Small intestine (tissue), 7 donors: Measurements from ENCODE around the gene EPHB3. TPM values are rescaled to one million over a fixed set of nuclear protein-coding genes. Genes with fewer than 3 reads are reported as not detected.

ENCODE experiments used
- DNase-seq, 2 donors: peaks; one replicate each; pipeline versions ENCODE4 v3.0.0 to v3.0.0-alpha.2; 2013
- FAIRE-seq: peaks from 2 replicates; lab custom pipeline; 2012; peaks lifted over from hg19 to GRCh38; lab: Jason Lieb, UNC
- H3K27ac ChIP-seq, 3 donors: one replicate each; pipeline ENCODE4 v1.5.1; 2013; ENCODE audit warnings: low read length in 2 of 3, mild to moderate bottlenecking in 2 of 3, control low read depth in 1 of 3, inconsistent platforms in 1 of 3, low read depth in 1 of 3, moderate library complexity in 1 of 3
- H3K27me3 ChIP-seq, 3 donors: one replicate each; pipeline ENCODE4 v1.6.1; 2013; ENCODE audit warnings: low read length in 3 of 3, inconsistent platforms in 1 of 3; ENCODE audit not compliant: control insufficient read depth in 3 of 3, insufficient read depth in 3 of 3
- H3K36me3 ChIP-seq, 3 donors: one replicate each; pipeline ENCODE4 v1.6.1; 2013; ENCODE audit warnings: low read length in 3 of 3, inconsistent platforms in 1 of 3, low read depth in 1 of 3, mild to moderate bottlenecking in 1 of 3, moderate library complexity in 1 of 3; ENCODE audit not compliant: control insufficient read depth in 3 of 3, insufficient read depth in 2 of 3
- H3K4me1 ChIP-seq, 3 donors: one replicate each; pipeline ENCODE4 v1.6.1; 2013; ENCODE audit warnings: low read length in 2 of 3, inconsistent platforms in 1 of 3, low read depth in 1 of 3, mild to moderate bottlenecking in 1 of 3, moderate library complexity in 1 of 3; ENCODE audit not compliant: control insufficient read depth in 3 of 3, insufficient read depth in 2 of 3
- H3K4me3 ChIP-seq, 3 donors: one replicate each; pipeline ENCODE4 v1.5.1; 2013; ENCODE audit warnings: low read length in 3 of 3, control low read depth in 1 of 3, inconsistent platforms in 1 of 3, low read depth in 1 of 3, mild to moderate bottlenecking in 1 of 3, moderate library complexity in 1 of 3
- H3K9me3 ChIP-seq, 2 donors: one replicate each; pipeline ENCODE4 v1.6.1; 2013; ENCODE audit warnings: low read depth in 1 of 2, low read length in 1 of 2; ENCODE audit not compliant: control insufficient read depth in 2 of 2, insufficient read depth in 1 of 2
- WGBS, 3 donors: extraction: QIAGEN DNeasy Blood & Tissue Kit; methylation state at CpG; one replicate each; pipeline ENCODE4 v1.1.7; 2013; 5-methylcytosine and 5-hydroxymethylcytosine counted together
- polyA plus RNA-seq, 4 donors: library from polyadenylated mRNA; stranded (reverse) in 3 of 4; unstranded in 1 of 4; fragments of 200-250 nt in 3 of 4; fragments of 120-200 nt in 1 of 4; gene quantifications; one replicate each; pipeline versions ENCODE4 v1.2.1 to v1.2.3, GENCODE V29; 2013
- donor health status: healthy with polysubstance abuse.
- donor health status: control.
- donor health status: control.
- donor health status: Bipolar disorder and iron deficiency.
- donor health status: healthy.

EPHB3 gene
- polyA plus RNA-seq, 4 donors, result 0.27 to 16.7 (median 8.3) TPM

- Histone ChIP-seq H3K36me3 (no peaks in the 10 kb centered on the region), H3K27me3 (peaks cover 0 to 27% (median 7%) of the 10 kb centered on the region in 3 donors), H3K4me1 (peaks cover 0 to 5% (median 0%) of the 10 kb centered on the region in 3 donors), H3K27ac (no peak overlapping the region), H3K4me3 (no peak overlapping the region), H3K9me3 (no peaks in the 10 kb centered on the region)
- DNase-seq (peak; percentile 87 to 89), FAIRE-seq (no peak)
- 35 to 40% (median 39%) methylated on average over 14 of the region's 14 CpGs for WGBS, 3 donors
Observed at GRCh38 chr3:184540777-184541681, 20.6 kb upstream of the EPHB3 start.

- Histone ChIP-seq H3K4me3 (no peak overlapping the region), H3K4me1 (peaks cover 0 to 5% (median 0%) of the 10 kb centered on the region in 3 donors), H3K27me3 (peaks cover 0 to 24% (median 7%) of the 10 kb centered on the region in 3 donors), H3K9me3 (no peaks in the 10 kb centered on the region), H3K36me3 (no peaks in the 10 kb centered on the region), H3K27ac (no peak overlapping the region)
- FAIRE-seq (no peak), DNase-seq (no peak)
- WGBS, 3 donors, result 74 to 78% (median 75%) methylated on average over 16 of the region's 16 CpGs
Observed at GRCh38 chr3:184541886-184542562, 19.6 kb upstream of the EPHB3 start.

- WGBS, 3 donors, result 50 to 57% (median 50%) methylated on average over 4 of the region's 4 CpGs
- H3K27ac ChIP-seq, result no peak overlapping the region
- no peaks in the 10 kb centered on the region for H3K36me3 ChIP-seq
- DNase-seq (no peak), FAIRE-seq (no peak)
- H3K4me3 ChIP-seq, result no peak overlapping the region
- peaks cover 0 to 5% (median 0%) of the 10 kb centered on the region in 3 donors for H3K4me1 ChIP-seq
- peaks cover 0 to 24% (median 7%) of the 10 kb centered on the region in 3 donors for H3K27me3 ChIP-seq
- H3K9me3 ChIP-seq, result no peaks in the 10 kb centered on the region
Observed at GRCh38 chr3:184542577-184542976, 19.0 kb upstream of the EPHB3 start.

- Histone ChIP-seq H3K27ac (no peak overlapping the region), H3K4me3 (no peak overlapping the region), H3K36me3 (no peaks in the 10 kb centered on the region), H3K9me3 (no peaks in the 10 kb centered on the region), H3K4me1 (peaks cover 0 to 5% (median 0%) of the 10 kb centered on the region in 3 donors), H3K27me3 (peaks cover 0 to 24% (median 7%) of the 10 kb centered on the region in 3 donors)
- DNase-seq (no peak), FAIRE-seq (no peak)
- 52 to 75% (median 52%) methylated on average over 6 of the region's 6 CpGs for WGBS, 3 donors
Observed at GRCh38 chr3:184543256-184543655, 18.3 kb upstream of the EPHB3 start.

GRCh38 chr3:184543843-184544512, 17.6 kb upstream of the EPHB3 start:
- H3K9me3 ChIP-seq, result no peaks in the 10 kb centered on the region
- H3K4me3 ChIP-seq, result no peak overlapping the region
- peaks cover 0 to 17% (median 5%) of the 10 kb centered on the region in 3 donors for H3K27me3 ChIP-seq
- WGBS, 3 donors, result 2 to 9% (median 5%) methylated on average over 18 of the region's 18 CpGs
- H3K27ac ChIP-seq, result no peak overlapping the region
- H3K36me3 ChIP-seq, result no peaks in the 10 kb centered on the region
- H3K4me1 ChIP-seq, result peaks cover 0 to 5% (median 0%) of the 10 kb centered on the region in 3 donors
- DNase-seq (peak; percentile 79 to 88), FAIRE-seq (no peak)

GRCh38 chr3:184544513-184544861, 17.1 kb upstream of the EPHB3 start:
- peaks cover 0 to 5% (median 0%) of the 10 kb centered on the region in 3 donors for H3K4me1 ChIP-seq
- no peaks in the 10 kb centered on the region for H3K36me3 ChIP-seq
- H3K27me3 ChIP-seq, result peaks cover 0 to 17% (median 5%) of the 10 kb centered on the region in 3 donors
- no peak overlapping the region for H3K4me3 ChIP-seq
- FAIRE-seq (no peak), DNase-seq (no peak)
- H3K27ac ChIP-seq, result no peak overlapping the region
- no peaks in the 10 kb centered on the region for H3K9me3 ChIP-seq

- Histone ChIP-seq H3K36me3 (no peaks in the 10 kb centered on the region), H3K4me3 (no peak overlapping the region), H3K9me3 (no peaks in the 10 kb centered on the region), H3K4me1 (peaks cover 0 to 5% (median 0%) of the 10 kb centered on the region in 3 donors), H3K27ac (no peak overlapping the region), H3K27me3 (peaks cover 0 to 17% (median 4%) of the 10 kb centered on the region in 3 donors)
- FAIRE-seq (no peak), DNase-seq (no peak)
- WGBS, 3 donors, result 39 to 71% (median 47%) methylated on average over 3 of the region's 3 CpGs
Observed at GRCh38 chr3:184545769-184546168, 15.8 kb upstream of the EPHB3 start.

GRCh38 chr3:184546252-184546651, 15.3 kb upstream of the EPHB3 start:
- Histone ChIP-seq H3K27ac (no peak overlapping the region), H3K4me1 (peaks cover 0 to 5% (median 0%) of the 10 kb centered on the region in 3 donors), H3K36me3 (no peaks in the 10 kb centered on the region), H3K27me3 (peaks cover 0 to 15% (median 4%) of the 10 kb centered on the region in 3 donors), H3K4me3 (no peak overlapping the region), H3K9me3 (no peaks in the 10 kb centered on the region)
- FAIRE-seq (no peak), DNase-seq (no peak)
- whole genome bisulfite sequencing, 3 donors, result 34 to 43% (median 42%) methylated on average over 7 of the region's 7 CpGs
